ENCODE results near the gene BMI1.
A peak's percentile ranks its signal among the peaks of the same experiment; 100 is the strongest.
"Not testable (repeated sequence)": the region's sequence is repeated elsewhere in the genome, so short reads cannot be mapped to it uniquely, and the experiment has no call there.

BMI1 gene

GRCh38 chr10:22340329-22341189 lies 19.7 kb downstream of the BMI1 start:
- DNase-seq (ENCODE audit: low spot score): peak; percentile 78

- DNase-seq (ENCODE audit: low spot score): no peak
These were observed 20.5 kb downstream of the BMI1 start for GRCh38 chr10:22341190-22341925.

- DNase-seq (ENCODE audit: low spot score): no peak
These were observed 21.0 kb downstream of the BMI1 start for GRCh38 chr10:22341926-22342196.

GRCh38 chr10:22342421-22342820 lies 21.5 kb downstream of the BMI1 start:
- DNase-seq (ENCODE audit: low spot score): no peak

- DNase-seq (ENCODE audit: low spot score): no peak
These were observed 22.8 kb downstream of the BMI1 start for GRCh38 chr10:22343731-22344130.

- no peak for DNase-seq (ENCODE audit: low spot score)
These were observed 23.4 kb downstream of the BMI1 start for GRCh38 chr10:22344249-22344648.

GRCh38 chr10:22344781-22345300 lies 23.9 kb downstream of the BMI1 start:
- DNase-seq (ENCODE audit: low spot score): no peak

- no peak for DNase-seq (ENCODE audit: low spot score)
These were observed 24.6 kb downstream of the BMI1 start, which contains the start of gene SPAG6 for GRCh38 chr10:22345301-22346095. SPAG6 (plus strand) TSS chr10:22345496; CDS start chr10:22345612, 116 bp downstream.

- no peak for DNase-seq (ENCODE audit: low spot score)
These were observed 25.3 kb downstream of the BMI1 start for GRCh38 chr10:22346096-22346661.

- DNase-seq (ENCODE audit: low spot score): no peak
These were observed 28.9 kb downstream of the BMI1 start for GRCh38 chr10:22349755-22350154.

GRCh38 chr10:22351131-22351703 lies 30.3 kb downstream of the BMI1 start:
- DNase-seq (ENCODE audit: low spot score): no peak

GRCh38 chr10:22356324-22356873 lies 35.5 kb downstream of the BMI1 start:
- no peak for DNase-seq (ENCODE audit: low spot score)

- not testable (repeated sequence) for DNase-seq (ENCODE audit: low spot score)
These were observed 36.9 kb downstream of the BMI1 start for GRCh38 chr10:22357770-22358169.

GRCh38 chr10:22363305-22363704 lies 42.4 kb downstream of the BMI1 start:
- no peak for DNase-seq (ENCODE audit: low spot score)

- no peak for DNase-seq (ENCODE audit: low spot score)
These were observed 43.7 kb downstream of the BMI1 start for GRCh38 chr10:22364407-22365140.

GRCh38 chr10:22365233-22365632 lies 44.3 kb downstream of the BMI1 start:
- no peak for DNase-seq (ENCODE audit: low spot score)

GRCh38 chr10:22365644-22366434 lies 44.9 kb downstream of the BMI1 start:
- DNase-seq (ENCODE audit: low spot score): no peak

- DNase-seq (ENCODE audit: low spot score): no peak
These were observed 45.5 kb downstream of the BMI1 start for GRCh38 chr10:22366435-22366703.

- DNase-seq (ENCODE audit: low spot score): no peak
These were observed 45.9 kb downstream of the BMI1 start for GRCh38 chr10:22366771-22367170.

- DNase-seq (ENCODE audit: low spot score): no peak
These were observed 46.6 kb downstream of the BMI1 start for GRCh38 chr10:22367471-22367870.

Data from hepatic stellate cell (primary cell).